IPS-NIHi7 (cell line): ENCODE results near the gene NR2C2AP.

Experiments used
- DNase-seq: peaks from one replicate; pipeline ENCODE4 v3.0.0; 2012; ENCODE audit warnings: mixed read lengths; ENCODE audit errors: extremely low spot score

Gene NR2C2AP

DNA sequence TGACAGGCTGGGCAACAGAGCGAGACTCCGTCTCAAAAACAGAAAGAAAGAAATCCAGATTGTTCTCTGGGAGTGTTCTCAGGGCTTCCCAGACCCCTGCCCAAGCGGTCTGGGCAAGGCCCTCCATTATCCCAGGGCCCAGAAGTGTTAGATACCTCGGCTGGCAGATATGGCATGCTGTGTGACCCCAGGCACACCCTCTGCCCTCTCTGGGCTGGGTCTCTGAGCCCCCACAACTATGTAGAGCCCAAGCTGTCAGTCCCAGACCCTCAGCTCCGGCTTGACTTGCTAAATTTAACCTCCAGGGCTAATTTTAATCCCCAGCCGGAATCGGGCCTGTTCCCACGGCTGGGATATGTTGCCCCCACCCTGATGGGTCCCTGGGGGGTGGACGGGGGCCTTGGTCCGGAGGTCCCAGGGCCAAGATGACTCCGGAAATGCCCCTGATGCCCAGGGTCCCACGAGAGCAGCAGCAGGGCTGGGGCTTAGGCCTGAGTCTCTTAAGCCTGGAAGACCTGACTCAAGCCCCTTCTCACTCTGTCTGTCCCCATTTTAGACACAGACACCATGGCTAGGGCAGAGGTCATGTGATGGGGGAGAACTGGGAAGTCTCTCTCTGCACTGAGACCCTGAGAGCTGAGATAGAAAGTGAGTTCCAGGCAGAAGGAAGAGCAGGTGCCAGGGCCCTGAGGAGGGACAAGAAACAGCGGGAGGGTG, 50.4 kb downstream of the NR2C2AP start:
- DNase-seq = no peak

- no peak for DNase-seq
Observed at GRCh38 chr19:19151418-19151817, 51.8 kb downstream of the NR2C2AP start.
